Measurements from ENCODE around the gene STYXL1. TPM values are rescaled to one million over a fixed set of nuclear protein-coding genes. Genes with fewer than 3 reads are reported as not detected.

The STYXL1 gene
- total RNA-seq, 2 donors from 2014 or later: 9.3 to 14.6 TPM

DNA sequence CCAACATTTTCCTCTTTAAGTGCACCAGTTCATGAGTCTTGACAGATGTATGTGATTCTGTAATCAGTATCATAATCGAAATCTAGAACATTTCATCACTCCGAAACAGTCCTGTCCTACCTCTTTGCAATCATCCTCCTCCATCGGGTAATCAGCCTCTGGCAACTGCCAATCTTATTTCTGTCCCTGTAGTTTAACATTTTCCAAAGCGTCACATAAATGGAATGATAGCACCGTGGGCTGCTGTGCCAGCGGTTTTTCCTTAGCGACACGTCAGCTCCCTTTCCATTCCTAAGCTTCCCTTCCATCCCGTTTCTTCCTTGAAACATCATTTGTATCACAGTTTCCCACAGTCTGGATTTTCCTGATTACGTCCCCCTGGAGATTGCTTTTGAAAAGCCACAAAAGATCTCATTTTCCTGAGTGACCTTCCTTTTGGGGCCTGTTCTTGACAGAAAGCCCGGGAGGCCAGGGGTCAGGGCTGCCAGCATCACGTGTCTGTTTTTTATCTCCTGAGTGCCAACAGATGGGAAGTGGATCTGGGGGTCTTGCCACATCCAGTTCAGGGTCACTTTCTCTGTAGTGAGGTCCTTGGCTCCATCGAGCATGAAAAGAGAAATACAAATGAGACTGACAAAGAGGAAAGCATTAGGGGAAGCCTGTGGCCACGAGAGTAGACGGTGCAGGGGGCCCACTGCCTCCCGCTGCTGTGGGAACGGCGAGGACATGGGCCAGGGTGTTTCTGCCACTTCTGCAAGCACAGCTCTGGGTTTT is 85.0 kb downstream of the STYXL1 start:
- Histone ChIP-seq H3K4me3 (peak overlapping the region; percentile 35), H3K9me3 (no peaks in the 10 kb centered on the region), H3K27ac (peak overlapping the region; percentile 95 to 99), H3K27me3 (replicated peaks; ENCODE audit: insufficient read depth) (no peaks in the 10 kb centered on the region), H3K36me3 (peaks cover 2% of the 10 kb centered on the region), H3K4me1 (ENCODE audit: control insufficient read depth in 1 of 2, low read depth in 2 of 2) (peaks cover 37 to 60% of the 10 kb centered on the region in 2 donors)
- ATAC-seq (ENCODE audit: insufficient number of reproducible peaks, low FRiP score, low read depth) (peak; percentile 61), DNase-seq (ENCODE audit: low spot score) (no peak)
- TF ChIP-seq, protein P1, sequence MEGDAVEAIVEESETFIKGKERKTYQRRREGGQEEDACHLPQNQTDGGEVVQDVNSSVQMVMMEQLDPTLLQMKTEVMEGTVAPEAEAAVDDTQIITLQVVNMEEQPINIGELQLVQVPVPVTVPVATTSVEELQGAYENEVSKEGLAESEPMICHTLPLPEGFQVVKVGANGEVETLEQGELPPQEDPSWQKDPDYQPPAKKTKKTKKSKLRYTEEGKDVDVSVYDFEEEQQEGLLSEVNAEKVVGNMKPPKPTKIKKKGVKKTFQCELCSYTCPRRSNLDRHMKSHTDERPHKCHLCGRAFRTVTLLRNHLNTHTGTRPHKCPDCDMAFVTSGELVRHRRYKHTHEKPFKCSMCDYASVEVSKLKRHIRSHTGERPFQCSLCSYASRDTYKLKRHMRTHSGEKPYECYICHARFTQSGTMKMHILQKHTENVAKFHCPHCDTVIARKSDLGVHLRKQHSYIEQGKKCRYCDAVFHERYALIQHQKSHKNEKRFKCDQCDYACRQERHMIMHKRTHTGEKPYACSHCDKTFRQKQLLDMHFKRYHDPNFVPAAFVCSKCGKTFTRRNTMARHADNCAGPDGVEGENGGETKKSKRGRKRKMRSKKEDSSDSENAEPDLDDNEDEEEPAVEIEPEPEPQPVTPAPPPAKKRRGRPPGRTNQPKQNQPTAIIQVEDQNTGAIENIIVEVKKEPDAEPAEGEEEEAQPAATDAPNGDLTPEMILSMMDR (IDR thresholded peaks at IDR 0.05): no peak

DNA sequence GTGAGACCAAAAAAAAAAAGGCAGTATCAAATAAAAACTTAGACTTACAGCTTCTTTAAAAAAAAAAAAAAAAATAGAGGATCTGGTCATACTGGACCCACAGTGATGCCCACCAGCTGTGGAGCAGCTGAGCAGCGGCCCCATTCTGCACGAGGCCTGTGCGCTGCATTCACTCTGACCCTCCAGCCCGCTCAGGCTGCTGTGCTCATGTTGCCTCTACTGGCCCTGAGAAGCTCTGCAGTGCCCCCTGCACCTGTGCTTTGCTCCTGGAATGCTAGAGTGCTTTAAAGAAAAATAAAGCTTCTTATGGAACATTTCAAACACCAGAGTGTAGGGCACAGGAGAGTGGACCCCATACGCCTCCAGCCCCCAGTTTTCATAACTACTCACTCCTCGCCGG is 86.6 kb downstream of the STYXL1 start:
- Histone ChIP-seq H3K36me3 (peaks cover 12% of the 10 kb centered on the region), H3K27ac (peak overlapping the region; percentile 95 to 99), H3K27me3 (replicated peaks; ENCODE audit: insufficient read depth) (no peaks in the 10 kb centered on the region), H3K4me3 (no peak overlapping the region), H3K9me3 (no peaks in the 10 kb centered on the region), H3K4me1 (ENCODE audit: control insufficient read depth in 1 of 2, low read depth in 2 of 2) (peaks cover 29 to 47% of the 10 kb centered on the region in 2 donors)
- DNase-seq (ENCODE audit: low spot score) (no peak), ATAC-seq (ENCODE audit: insufficient number of reproducible peaks, low FRiP score, low read depth) (no peak)
- TF ChIP-seq, protein P1 (IDR thresholded peaks at IDR 0.05): no peak

DNA sequence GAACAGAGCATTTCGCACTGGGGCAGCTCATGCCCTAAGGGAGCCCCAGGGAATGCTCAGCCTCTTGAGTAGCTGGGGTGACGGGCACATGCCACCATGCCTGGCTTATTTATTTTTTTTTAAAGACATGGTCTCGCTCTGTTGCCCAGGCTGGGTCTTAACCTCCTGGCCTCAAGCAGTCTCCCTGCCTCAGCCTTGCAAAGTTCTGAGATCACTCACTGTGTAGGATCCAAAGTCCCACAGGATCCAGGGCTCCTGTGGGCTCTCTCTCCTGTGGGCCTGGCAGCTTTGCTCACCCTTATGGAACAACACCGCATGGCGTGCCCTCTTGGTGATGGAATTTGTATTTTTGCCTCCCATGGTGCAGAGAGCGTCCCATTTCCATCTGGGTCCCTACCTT is 87.4 kb downstream of the STYXL1 start:
- Histone ChIP-seq H3K27ac (peak overlapping the region in 1 of 2 donors; percentile 99), H3K4me1 (ENCODE audit: control insufficient read depth in 1 of 2, low read depth in 2 of 2) (peaks cover 21 to 43% of the 10 kb centered on the region in 2 donors), H3K9me3 (no peaks in the 10 kb centered on the region), H3K4me3 (no peak overlapping the region), H3K36me3 (peaks cover 13% of the 10 kb centered on the region), H3K27me3 (replicated peaks; ENCODE audit: insufficient read depth) (no peaks in the 10 kb centered on the region)
- ATAC-seq (ENCODE audit: insufficient number of reproducible peaks, low FRiP score, low read depth) (no peak), DNase-seq (ENCODE audit: low spot score) (no peak)
- TF ChIP-seq, protein P1 (IDR thresholded peaks at IDR 0.05): no peak

DNA sequence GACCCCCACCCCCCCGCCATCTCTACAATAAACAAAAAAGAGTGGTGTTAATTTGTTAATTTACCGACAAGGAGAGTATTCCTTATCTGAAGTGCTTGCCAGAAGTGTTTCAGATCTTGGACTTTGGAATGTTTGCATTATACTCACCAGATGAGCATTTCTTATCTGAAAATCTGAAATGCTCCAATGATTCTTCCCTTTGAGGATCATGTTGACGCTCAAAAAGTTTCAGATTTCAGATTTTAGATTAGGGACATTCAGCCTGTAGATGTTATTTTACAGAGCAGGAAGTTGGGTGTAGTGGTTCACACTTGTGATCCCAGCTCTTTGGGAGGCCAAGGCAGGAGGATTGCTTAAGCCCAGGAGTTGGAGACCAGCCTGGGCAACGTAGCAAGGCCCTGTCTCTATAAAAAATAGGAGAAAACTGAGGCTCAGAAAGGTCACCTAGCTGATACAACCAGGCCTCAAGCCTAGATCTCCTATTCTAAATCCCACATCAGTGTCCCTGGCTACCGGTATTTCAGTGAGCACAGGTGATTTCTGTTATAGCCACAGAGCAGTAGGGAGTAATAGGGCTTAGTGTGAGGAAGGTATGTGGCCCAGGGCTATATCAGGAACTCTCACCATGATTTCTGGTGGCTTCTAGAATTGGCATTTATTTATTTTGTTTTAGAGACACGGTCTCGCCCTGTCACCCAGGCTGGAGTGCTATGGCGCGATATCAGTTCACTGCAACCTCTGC is 88.8 kb downstream of the STYXL1 start:
- Histone ChIP-seq H3K4me1 (ENCODE audit: control insufficient read depth in 1 of 2, low read depth in 2 of 2) (peaks cover 19 to 39% of the 10 kb centered on the region in 2 donors), H3K9me3 (no peaks in the 10 kb centered on the region), H3K4me3 (no peak overlapping the region), H3K27me3 (replicated peaks; ENCODE audit: insufficient read depth) (no peaks in the 10 kb centered on the region), H3K36me3 (peaks cover 21% of the 10 kb centered on the region), H3K27ac (no peak overlapping the region)
- ATAC-seq (ENCODE audit: insufficient number of reproducible peaks, low FRiP score, low read depth): no peak
- TF ChIP-seq, protein P1 (IDR thresholded peaks at IDR 0.05): no peak
- no peak for DNase-seq (ENCODE audit: low spot score)

DNA sequence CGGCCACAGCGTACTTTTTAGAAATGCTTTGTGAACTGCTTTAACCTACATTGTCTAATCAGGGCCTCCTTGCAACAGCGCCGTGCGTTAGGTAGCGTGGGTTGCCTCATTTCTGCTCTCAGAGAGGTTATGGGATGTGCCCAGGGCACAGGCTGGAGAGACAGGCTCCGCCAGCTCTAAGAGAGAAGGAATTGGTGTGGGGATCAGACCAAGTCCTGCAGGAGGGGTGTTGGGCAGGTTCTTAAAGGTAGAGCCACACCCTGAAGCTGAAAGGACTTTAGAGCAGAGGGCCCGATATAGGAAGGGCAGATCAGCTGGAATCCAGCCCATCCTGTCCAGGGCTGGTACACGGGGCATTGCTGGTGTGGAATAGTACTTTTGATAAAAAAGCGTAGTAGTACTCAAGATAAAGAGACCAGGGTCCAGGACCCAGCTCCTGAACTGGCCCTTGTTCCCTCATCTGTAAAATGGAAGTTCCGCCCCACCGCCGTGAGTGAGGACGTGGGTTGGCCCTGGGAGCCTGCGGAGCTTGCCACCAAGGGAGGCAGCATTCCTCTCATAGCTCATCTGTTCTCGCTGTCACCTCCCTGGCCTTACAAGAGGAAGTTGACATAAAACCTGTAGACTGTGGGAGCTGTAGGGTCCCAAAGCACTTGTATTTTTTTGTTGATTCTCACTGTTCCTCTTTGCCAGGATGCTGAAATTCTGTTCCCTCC is 90.6 kb downstream of the STYXL1 start:
- H3K27ac ChIP-seq: no peak overlapping the region
- TF ChIP-seq, protein P1 (IDR thresholded peaks at IDR 0.05): no peak
- no peak overlapping the region for H3K4me3 ChIP-seq
- peaks cover 24% of the 10 kb centered on the region for H3K36me3 ChIP-seq
- H3K4me1 ChIP-seq (ENCODE audit: control insufficient read depth in 1 of 2, low read depth in 2 of 2): peaks cover 7 to 21% of the 10 kb centered on the region in 2 donors
- ATAC-seq (ENCODE audit: insufficient number of reproducible peaks, low FRiP score, low read depth): no peak
- H3K9me3 ChIP-seq: no peaks in the 10 kb centered on the region
- H3K27me3 ChIP-seq (replicated peaks; ENCODE audit: insufficient read depth): no peaks in the 10 kb centered on the region
- no peak for DNase-seq (ENCODE audit: low spot score)

Measured in thoracic aorta (tissue), 2 donors.